Measurements from ENCODE around the gene MYO3B.

Gene MYO3B

DNA sequence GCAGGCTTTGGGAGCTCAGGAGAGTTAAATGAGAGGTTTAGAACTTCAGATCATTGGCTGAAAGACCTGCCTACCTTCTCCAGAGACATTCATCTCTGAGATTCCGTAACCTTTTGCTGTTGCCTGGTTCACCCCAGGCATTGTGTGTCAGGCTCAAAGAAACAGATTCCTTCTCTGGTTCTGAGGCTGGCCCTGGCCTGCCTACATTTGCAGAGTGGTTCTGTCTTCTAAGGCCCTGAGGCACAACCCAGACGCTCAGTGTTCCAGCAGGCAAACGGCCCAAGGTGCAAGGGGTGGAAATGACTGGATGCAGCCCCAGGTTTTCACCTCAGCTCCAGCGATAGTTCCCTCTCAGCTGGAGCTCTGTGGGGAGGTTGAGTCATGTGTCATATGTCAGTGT lies 48.3 kb downstream of the MYO3B start:
- no peak overlapping the region for H3K4me3 ChIP-seq (ENCODE audit: low read depth, low read length)
- TF ChIP-seq, protein P1, sequence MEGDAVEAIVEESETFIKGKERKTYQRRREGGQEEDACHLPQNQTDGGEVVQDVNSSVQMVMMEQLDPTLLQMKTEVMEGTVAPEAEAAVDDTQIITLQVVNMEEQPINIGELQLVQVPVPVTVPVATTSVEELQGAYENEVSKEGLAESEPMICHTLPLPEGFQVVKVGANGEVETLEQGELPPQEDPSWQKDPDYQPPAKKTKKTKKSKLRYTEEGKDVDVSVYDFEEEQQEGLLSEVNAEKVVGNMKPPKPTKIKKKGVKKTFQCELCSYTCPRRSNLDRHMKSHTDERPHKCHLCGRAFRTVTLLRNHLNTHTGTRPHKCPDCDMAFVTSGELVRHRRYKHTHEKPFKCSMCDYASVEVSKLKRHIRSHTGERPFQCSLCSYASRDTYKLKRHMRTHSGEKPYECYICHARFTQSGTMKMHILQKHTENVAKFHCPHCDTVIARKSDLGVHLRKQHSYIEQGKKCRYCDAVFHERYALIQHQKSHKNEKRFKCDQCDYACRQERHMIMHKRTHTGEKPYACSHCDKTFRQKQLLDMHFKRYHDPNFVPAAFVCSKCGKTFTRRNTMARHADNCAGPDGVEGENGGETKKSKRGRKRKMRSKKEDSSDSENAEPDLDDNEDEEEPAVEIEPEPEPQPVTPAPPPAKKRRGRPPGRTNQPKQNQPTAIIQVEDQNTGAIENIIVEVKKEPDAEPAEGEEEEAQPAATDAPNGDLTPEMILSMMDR (IDR thresholded peaks at IDR 0.05; ENCODE audit: insufficient read depth, low read length, missing control alignments), result no peak
- ChIA-PET CTCF (no interaction called here), POLR2A (no interaction called here)
- DNase-seq (ENCODE audit: low read depth, low spot score), result no peak

DNA sequence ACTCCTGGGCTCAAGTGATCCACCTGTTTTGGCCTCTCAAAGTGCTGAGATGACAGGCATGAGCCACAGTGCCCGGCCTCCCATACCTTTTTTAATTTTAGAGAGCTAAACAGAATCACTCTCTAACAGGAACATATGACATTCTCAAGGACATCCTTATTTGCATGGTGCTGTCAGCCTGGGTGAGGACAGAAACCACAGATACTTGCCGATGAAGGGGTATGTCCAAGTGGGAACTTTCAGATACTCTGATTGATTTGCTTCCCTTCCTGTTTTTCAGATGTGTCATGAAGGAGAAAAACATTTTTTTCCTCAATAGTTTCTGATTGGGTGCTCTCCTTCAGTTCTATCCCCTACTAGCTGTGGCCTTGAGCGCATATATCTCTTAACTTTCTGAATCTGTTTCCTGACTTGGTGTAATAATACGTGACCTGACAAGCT lies 49.6 kb downstream of the MYO3B start:
- TF ChIP-seq, protein P1 (IDR thresholded peaks at IDR 0.05; ENCODE audit: insufficient read depth, low read length, missing control alignments), result no peak
- ChIA-PET CTCF (no interaction called here), POLR2A (no interaction called here)
- DNase-seq (ENCODE audit: low read depth, low spot score), result no peak
- no peak overlapping the region for H3K4me3 ChIP-seq (ENCODE audit: low read depth, low read length)

DNA sequence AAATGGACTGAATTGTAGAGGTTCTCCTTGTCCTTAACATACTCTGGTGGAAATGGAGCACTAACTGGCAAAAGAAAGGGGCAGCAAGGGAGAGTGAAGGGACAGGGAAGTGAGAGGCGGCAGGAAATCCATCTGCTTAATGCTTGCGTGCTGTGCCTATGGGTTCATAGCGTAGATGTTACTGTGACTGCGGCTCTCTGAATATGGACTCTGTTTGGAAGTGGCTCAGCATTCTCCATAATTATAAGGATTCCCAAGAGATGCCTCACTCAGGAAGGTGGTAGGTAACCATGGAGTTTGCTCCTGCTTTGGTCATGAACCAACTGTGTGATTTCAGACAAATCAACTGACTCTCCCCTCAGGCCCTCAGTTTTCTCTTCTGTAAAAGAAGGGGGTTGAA lies 50.0 kb downstream of the MYO3B start:
- CTCF ChIA-PET, result interaction anchor here (0.9 kb wide), 1 partner anchor 9 kb away, joined by 4 read pairs; no protein-coding TSS in a partner anchor

DNA sequence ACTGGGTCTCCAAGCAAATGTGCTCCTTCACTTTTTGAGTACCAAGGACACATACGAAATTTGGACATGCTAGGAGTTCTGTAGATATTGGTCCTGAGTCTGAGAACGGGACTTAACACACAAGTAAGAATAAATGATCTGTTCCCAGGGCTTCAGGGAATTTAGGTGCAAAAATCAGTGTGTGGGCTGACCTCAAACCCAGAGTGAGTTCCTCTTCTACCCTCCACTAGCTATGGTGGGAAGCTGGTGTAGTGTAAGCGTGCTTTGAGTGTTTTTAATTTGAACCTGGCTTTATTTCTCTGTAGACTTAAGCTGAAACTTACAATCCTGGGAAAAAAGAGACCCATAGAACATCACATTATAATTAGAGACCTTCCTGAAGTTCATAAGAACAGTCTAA lies 50.5 kb downstream of the MYO3B start:
- CTCF ChIA-PET, result interaction anchor here (0.9 kb wide), 1 partner anchor 9 kb away, joined by 4 read pairs; no protein-coding TSS in a partner anchor

More for the DNA sequence above, 50.0 kb downstream of the MYO3B start:
- TF ChIP-seq, protein P1 (IDR thresholded peaks at IDR 0.05; ENCODE audit: insufficient read depth, low read length, missing control alignments), result no peak
- POLR2A ChIA-PET, result no interaction called here
- H3K4me3 ChIP-seq (ENCODE audit: low read depth, low read length), result no peak overlapping the region
- DNase-seq (ENCODE audit: low read depth, low spot score), result no peak

DNA sequence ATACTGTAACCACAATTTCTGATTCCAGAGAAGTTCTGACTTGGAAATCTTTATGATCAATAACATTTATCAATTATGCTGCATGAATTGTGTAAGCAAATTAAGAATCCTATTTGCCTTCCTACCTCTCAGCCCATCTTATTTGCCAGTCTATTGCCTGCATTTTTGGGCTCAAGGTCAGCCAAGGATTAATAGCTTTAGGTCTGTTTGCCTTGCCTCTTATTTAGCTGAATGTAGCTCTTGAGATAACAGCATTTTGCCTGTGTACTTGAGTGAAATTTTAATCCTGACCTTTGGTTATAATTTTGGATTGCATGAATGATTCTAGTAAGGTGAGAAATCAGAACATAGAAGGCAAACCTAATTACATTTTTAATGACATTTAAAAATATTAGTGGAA lies 51.2 kb downstream of the MYO3B start:
- H3K4me3 ChIP-seq (ENCODE audit: low read depth, low read length), result no peak overlapping the region
- no peak for DNase-seq (ENCODE audit: low read depth, low spot score)
- ChIA-PET POLR2A (no interaction called here), CTCF (interaction anchor here (0.9 to 1.0 kb wide), 2 partner anchors 8 to 584 kb away, joined by 3 to 4 read pairs; no protein-coding TSS in a partner anchor)
- TF ChIP-seq, protein P1 (IDR thresholded peaks at IDR 0.05; ENCODE audit: insufficient read depth, low read length, missing control alignments), result no peak

More for the DNA sequence above, 50.5 kb downstream of the MYO3B start:
- TF ChIP-seq, protein P1 (IDR thresholded peaks at IDR 0.05; ENCODE audit: insufficient read depth, low read length, missing control alignments), result no peak
- no peak overlapping the region for H3K4me3 ChIP-seq (ENCODE audit: low read depth, low read length)
- DNase-seq (ENCODE audit: low read depth, low spot score), result no peak
- POLR2A ChIA-PET, result no interaction called here

DNA sequence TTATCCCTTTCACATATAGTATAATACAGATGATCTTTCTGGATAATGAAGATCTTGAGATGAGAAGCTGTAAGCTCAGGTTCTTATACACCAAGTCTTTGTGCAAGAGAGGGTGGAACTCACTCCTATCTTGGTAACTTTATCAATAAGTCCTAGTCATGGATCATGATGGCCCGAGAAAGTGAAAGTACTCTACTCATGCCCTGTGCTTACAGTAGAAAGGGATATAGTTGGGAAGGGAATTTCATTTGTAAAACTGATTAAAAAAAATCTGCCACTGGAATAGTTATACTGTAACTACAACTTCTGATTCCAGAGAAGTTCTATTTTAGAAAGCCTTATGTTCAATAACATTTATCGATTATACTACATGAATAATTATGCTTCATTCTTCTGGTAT lies 51.8 kb downstream of the MYO3B start:
- CTCF ChIA-PET, result interaction anchor here (1.0 kb wide), 1 partner anchor 583 kb away, joined by 3 read pairs; no protein-coding TSS in a partner anchor
- DNase-seq (ENCODE audit: low read depth, low spot score), result no peak
- TF ChIP-seq, protein P1 (IDR thresholded peaks at IDR 0.05; ENCODE audit: insufficient read depth, low read length, missing control alignments), result no peak
- POLR2A ChIA-PET, result no interaction called here
- no peak overlapping the region for H3K4me3 ChIP-seq (ENCODE audit: low read depth, low read length)

Data from AG04449 (cell line).